A549 treated with ZK216348 at 1 μM for 4 hours (cell line): Measurements from ENCODE around the gene RASAL2. TPM values are rescaled to one million over a fixed set of nuclear protein-coding genes. Genes with fewer than 3 reads are reported as not detected.

Source experiments
- total RNA-seq: library from RNA; stranded (reverse); fragments of 200-300 nt; extraction: Qiagen RNA extraction; gene quantifications from 5 replicates; pipeline ENCODE4 v1.2.3, GENCODE V29; 2022; ENCODE audit warnings: low read depth

RASAL2 gene
- total RNA-seq, result 13.8 to 23.8 TPM (median 17.7 TPM) in 5 replicates

GRCh38 chr1:178093951-178094738, at the start of gene RASAL2:
TSS of gene RASAL2 (plus strand) at chr1:178094104. CDS start at chr1:178094493, 389 bp downstream.

GRCh38 chr1:178496410-178497135, 402.7 kb downstream of the RASAL2 start, which contains the start of gene CLEC20A:
TSS of gene CLEC20A (minus strand) at chr1:178496964. CDS start at chr1:178496939, 25 bp downstream.

GRCh38 chr1:178512566-178513277, 418.8 kb downstream of the RASAL2 start, which contains the start of gene TEX35:
TSS of gene TEX35 (plus strand) at chr1:178513109. CDS start at chr1:178513189, 80 bp downstream.

Other genes with a start within 250 kb of the RASAL2 start
- 0.43 to 1.1 TPM (median 0.79 TPM) in 5 replicates for gene SEC16B, start 124.0 kb upstream of the RASAL2 start, total RNA-seq